Upper lobe of right lung (tissue), 1 donor: ENCODE data around the gene SEC14L2. TPM values are rescaled to one million over a fixed set of nuclear protein-coding genes. Genes with fewer than 3 reads are reported as not detected.
"Not testable (repeated sequence)": the region's sequence is repeated elsewhere in the genome, so short reads cannot be mapped to it uniquely, and the experiment has no call there.

Experiments used
- ATAC-seq: fragments of 200-7000 bp; cut with Tn5 transposase; one replicate; pipeline ENCODE4 v1.9.1; 2020; ENCODE audit warnings: mild to moderate bottlenecking, moderate library complexity
- DNase-seq: peaks from one replicate; pipeline ENCODE4 v3.0.0-alpha.2; 2020
- H3K27ac ChIP-seq: fragments of 200-600 bp; one replicate; pipeline ENCODE4 v1.8.0; 2022
- H3K27me3 ChIP-seq: fragments of 200-600 bp; one replicate; pipeline ENCODE4 v1.8.0; 2022; ENCODE audit warnings: mild to moderate bottlenecking
- H3K36me3 ChIP-seq: fragments of 200-600 bp; one replicate; pipeline ENCODE4 v1.8.0; 2022
- H3K4me1 ChIP-seq: fragments of 200-600 bp; one replicate; pipeline ENCODE4 v1.8.0; 2022
- H3K4me3 ChIP-seq: fragments of 200-600 bp; one replicate; pipeline ENCODE4 v1.8.0; 2022; ENCODE audit warnings: mild to moderate bottlenecking
- H3K9me3 ChIP-seq: fragments of 200-600 bp; one replicate; pipeline ENCODE4 v1.8.0; 2022
- CTCF ChIP-seq: fragments of 200-600 bp; IDR thresholded peaks from one replicate; pipeline ENCODE4 v1.8.0; 2022; ENCODE audit warnings: antibody characterized with exemption
- intact Hi-C: fragments of 100-400 bp; cut with DNase I; formaldehyde crosslinking; loops from one replicate; pipeline ENCODE4 v1.11.0; 2022
- total RNA-seq: library from RNA; stranded (reverse); fragmentation: NEBNext Ultra II Directional; extraction: Animal tissue kit (Norgen Biotek cat#: 25700); gene quantifications from one replicate; pipeline ENCODE4 v1.2.1, GENCODE V29; 2021
- donor health status: DM: no; HTN: yes; CAD: no; lungs with severe emphysema.

Gene SEC14L2
- total RNA-seq, 1 donor from 2014 or later = 7.1 TPM

DNA sequence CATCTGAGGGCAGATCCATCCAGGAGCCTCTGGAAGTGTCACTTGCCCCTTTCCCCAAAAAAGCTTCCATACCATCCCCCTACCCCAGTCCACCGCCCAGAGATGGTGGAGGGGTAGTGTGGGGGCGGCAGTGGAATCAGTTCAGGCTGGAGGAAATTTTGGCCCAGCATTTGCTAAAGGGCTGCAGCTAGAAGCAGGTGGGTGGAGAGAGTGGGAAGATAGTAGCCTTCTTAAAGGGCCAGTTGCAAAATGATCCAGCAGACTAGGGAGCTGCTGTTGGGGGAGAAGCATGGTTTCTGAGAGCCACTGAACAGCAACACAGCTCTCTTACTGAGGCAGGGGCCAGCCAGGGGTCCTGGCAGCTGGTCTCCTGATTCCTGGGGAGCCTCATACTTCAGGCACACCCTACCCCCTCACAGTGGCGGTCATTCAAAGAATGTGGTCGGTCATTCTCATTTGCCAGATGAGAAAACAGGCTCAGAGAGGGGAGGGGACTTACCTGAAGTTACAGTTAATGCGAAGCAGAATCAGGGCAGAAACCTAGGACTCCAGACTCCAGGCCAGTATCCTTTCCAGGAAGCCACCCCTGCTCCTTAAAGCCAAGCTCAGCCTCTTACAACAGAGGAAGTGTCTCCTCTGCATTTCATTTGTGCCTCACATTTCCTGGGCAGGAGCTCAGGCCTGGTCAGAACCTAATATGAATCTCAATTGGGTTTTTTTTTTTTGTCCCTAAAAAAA, 5.4 kb downstream of the SEC14L2 start:
- no peak overlapping the region for H3K4me3 ChIP-seq
- H3K27ac ChIP-seq = no peak overlapping the region

GRCh38 chr22:30402766-30403104, 5.9 kb downstream of the SEC14L2 start:
- DNase-seq, H3K27me3 ChIP-seq, H3K4me1 ChIP-seq, H3K27ac ChIP-seq, intact Hi-C loops, H3K9me3 ChIP-seq, ATAC-seq, H3K4me3 ChIP-seq: not testable (repeated sequence)
- H3K36me3 ChIP-seq = peaks cover 13% of the 10 kb centered on the region

More for the DNA sequence above, 5.4 kb downstream of the SEC14L2 start:
- no peaks in the 10 kb centered on the region for H3K27me3 ChIP-seq
- no peaks in the 10 kb centered on the region for H3K9me3 ChIP-seq
- ATAC-seq = no peak
- peaks cover 6% of the 10 kb centered on the region for H3K4me1 ChIP-seq
- intact Hi-C loops = no loop called here
- no peak for DNase-seq
- no peak for TF ChIP-seq CTCF
- peaks cover 8% of the 10 kb centered on the region for H3K36me3 ChIP-seq

GRCh38 chr22:30404307-30404706, 7.5 kb downstream of the SEC14L2 start:
- H3K4me1 ChIP-seq = no peaks in the 10 kb centered on the region
- no peak overlapping the region for H3K27ac ChIP-seq
- H3K36me3 ChIP-seq = peaks cover 13% of the 10 kb centered on the region
- no peaks in the 10 kb centered on the region for H3K27me3 ChIP-seq
- TF ChIP-seq CTCF = no peak
- DNase-seq (no peak), ATAC-seq (no peak)
- H3K9me3 ChIP-seq = no peaks in the 10 kb centered on the region
- intact Hi-C loops = no loop called here
- no peak overlapping the region for H3K4me3 ChIP-seq

DNA sequence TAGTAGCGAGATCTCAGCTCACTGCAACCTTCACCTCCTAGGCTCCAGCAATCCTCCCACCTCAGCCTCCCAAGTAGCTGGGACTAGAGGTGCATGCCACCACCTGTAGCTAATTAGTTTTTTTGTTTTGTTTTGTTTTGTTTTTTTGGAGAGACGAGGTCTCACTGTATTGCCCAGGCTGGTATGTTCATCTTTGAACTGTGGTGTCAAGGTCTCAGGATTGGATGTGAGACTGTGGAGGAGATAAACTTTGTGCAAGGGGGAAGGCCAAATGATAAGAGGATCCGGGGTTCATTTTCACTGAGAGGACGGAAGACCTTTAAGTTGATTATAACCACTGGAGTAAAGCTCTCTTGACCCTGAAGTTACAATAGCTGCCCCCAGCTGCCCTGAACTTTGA, 8.9 kb downstream of the SEC14L2 start:
- Histone ChIP-seq H3K4me3 (no peak overlapping the region), H3K27me3 (no peaks in the 10 kb centered on the region), H3K27ac (no peak overlapping the region), H3K4me1 (no peaks in the 10 kb centered on the region), H3K36me3 (peaks cover 13% of the 10 kb centered on the region), H3K9me3 (no peaks in the 10 kb centered on the region)
- no peak for TF ChIP-seq CTCF
- DNase-seq = no peak
- ATAC-seq = no peak
- intact Hi-C loops = no loop called here

GRCh38 chr22:30406400-30406799, 9.6 kb downstream of the SEC14L2 start:
- DNase-seq (no peak), ATAC-seq (no peak)
- no peaks in the 10 kb centered on the region for H3K4me1 ChIP-seq
- H3K36me3 ChIP-seq = peaks cover 17% of the 10 kb centered on the region
- no peak overlapping the region for H3K4me3 ChIP-seq
- H3K27ac ChIP-seq = no peak overlapping the region
- no peak for TF ChIP-seq CTCF
- no peaks in the 10 kb centered on the region for H3K27me3 ChIP-seq
- H3K9me3 ChIP-seq = no peaks in the 10 kb centered on the region
- intact Hi-C loops = no loop called here

GRCh38 chr22:30408388-30409102, 11.7 kb downstream of the SEC14L2 start:
- H3K4me1 ChIP-seq = no peaks in the 10 kb centered on the region
- no peaks in the 10 kb centered on the region for H3K9me3 ChIP-seq
- no peak for ATAC-seq
- no peaks in the 10 kb centered on the region for H3K27me3 ChIP-seq
- no peak overlapping the region for H3K27ac ChIP-seq
- H3K36me3 ChIP-seq = peaks cover 17% of the 10 kb centered on the region
- TF ChIP-seq CTCF = no peak
- no peak overlapping the region for H3K4me3 ChIP-seq
- intact Hi-C loops = no loop called here
- DNase-seq = no peak
